Fibroblast of skin of abdomen (primary cell): ENCODE data around the gene FAM53A.

Source experiments
- DNase-seq: peaks from one replicate; pipeline ENCODE4 v3.0.0-alpha.2; 2013

The FAM53A gene

DNA sequence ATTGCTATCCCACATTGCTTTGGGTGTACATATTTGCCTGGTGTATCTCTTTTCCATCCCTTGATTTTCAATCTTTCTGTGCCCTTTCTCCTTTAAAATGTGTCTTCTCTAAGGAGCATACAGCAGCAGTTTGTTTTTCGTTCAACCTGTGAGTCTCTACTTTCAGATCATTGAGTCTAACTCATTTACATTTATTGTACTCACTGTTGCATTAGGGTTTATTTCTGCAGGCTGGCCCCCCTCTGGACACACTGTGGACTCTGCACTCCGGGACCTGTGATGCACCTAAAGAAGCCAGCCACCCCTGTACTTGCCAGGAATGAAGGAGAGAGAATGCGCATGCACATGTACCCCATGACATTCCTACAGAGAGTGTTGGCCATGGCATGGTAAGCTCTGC lies 93.0 kb downstream of the FAM53A start:
- no peak for DNase-seq

DNA sequence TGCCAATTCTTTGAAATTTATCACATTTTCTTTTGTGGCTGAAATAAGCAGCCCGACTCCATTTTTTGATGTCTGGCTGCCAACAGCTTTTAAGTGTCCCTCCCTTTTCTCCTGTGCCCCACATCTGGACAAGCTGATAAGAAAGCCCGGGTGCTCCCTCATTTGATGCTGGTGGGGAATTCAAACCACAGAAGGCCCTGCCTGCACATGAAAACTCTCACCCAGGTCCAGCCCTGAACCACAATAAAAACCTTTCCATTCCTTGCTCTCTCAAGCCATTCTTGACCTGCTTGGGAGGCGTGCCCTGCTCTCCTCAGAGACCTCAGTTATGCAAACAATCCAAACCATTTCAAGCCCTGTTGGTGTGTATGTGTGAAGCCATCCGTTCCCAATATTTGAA lies 93.9 kb downstream of the FAM53A start:
- DNase-seq = no peak
